ENCODE measurements around the gene PSMC5. TPM values are rescaled to one million over a fixed set of nuclear protein-coding genes. Genes with fewer than 3 reads are reported as not detected.

The PSMC5 gene
- total RNA-seq = 48.9 and 68.7 TPM in 2 replicates

DNA sequence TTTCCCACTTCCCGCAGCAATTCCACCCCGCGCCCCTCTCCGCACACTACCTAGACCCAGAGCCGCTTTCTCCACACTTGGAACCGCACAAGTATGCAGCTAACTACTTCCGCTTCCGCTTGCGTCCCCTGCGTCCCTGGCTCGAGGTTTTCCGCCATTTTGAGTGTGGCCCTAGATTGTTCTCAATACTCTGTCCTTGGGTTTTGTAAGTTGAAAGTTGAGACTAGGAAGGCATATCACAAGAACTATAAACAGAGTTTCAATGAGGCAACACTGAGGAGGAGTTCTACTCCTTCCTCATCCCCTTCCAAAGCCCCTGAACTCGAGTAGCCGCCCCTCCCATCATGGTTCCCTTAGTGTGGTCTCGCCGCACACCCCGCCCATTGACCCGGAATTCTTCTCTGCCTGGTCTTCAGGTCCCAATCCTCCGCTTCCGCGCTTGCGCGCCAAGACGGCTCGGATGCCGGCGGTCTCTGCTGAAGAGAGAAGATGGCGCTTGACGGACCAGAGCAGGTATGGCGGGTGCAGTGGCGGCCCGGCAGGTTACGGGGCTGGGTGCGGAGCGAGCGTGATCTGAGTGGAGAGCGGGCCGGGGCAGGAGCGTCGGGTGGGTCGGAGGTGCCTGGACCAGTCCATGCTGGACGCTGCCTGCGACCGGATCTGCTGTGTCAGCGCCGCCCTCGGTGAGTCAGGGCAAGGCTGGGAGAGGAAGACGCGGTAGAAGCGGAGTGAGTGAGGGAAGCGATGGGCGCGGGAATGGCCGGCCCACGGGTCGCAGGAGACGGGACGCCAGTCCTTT lies at the start of gene PSMC5, which contains the start of gene FTSJ3:
TSS of gene PSMC5 (plus strand) at position 430 of the 799 bp plus-strand sequence. CDS start at position 490, 60 bp downstream.
TSS of gene FTSJ3 (minus strand) at position 662 of the 799 bp plus-strand sequence. CDS start 761 bp downstream, outside the sequence.

DNA sequence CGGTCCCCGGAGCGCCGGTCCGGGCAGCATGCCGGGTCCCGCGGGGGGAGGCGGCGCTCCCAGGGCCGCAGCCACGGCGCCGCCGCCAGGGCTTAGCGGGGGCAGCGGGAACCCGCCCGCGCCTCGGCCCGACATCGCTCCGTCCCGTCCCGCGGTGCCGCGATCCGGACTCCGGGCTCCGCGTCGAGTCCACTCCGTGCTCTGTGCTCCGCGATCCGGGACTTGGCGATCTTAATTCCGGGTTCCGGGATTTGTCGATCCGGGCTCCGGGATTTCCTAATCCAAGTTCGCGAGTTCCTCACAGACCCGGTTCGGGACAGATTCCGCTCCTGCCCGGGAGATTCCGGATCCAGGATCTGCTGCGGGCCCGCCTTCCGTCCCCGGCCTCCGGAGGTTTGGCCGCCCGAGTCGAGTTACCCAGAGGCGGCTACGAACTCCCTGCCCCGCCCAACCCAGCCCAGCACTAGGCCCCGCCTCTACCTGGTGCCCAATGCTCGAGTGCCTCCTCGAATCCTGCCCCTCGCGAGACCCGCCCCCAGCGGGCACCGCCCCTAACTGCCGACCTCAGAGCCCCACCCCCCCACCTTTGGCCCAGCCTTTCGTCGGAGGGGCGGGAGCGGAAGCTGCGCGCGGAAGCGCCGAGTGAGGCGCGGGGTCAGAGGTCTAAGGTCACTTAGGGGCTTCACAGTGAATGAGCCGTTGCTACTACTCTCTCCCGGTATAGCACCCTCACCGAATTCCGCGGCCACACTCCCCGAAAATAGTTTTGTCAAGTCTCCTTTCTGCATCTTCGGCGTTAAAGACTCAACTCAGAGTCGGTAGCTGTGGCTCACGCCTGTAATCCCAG lies 15.5 kb downstream of the PSMC5 start, which contains the start of gene SMARCD2:
TSS of gene SMARCD2 (minus strand) at position 146 of the 847 bp plus-strand sequence. CDS start at position 135, 11 bp downstream.

DNA sequence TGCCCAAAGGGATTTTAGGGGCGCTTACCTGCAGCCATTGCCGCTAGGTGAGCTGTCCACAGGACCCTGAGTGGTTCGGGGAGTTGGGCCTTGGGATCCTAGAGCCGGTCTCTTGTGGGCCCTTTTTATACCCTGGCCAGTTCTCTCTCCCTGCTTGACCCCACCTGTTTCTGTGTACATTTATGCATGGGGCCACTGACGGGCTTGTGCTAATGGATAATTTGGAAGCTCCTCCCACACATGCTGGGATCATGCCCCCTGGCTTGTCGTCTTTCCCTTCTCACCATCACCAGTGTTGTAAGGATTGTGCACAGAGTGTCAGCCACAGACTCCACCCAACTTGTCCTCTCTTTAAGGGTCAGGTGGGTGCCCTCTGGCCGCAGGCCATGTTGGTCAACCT lies 46.3 kb downstream of the PSMC5 start, which contains the start of gene CSH2:
TSS of gene CSH2 (minus strand) at position 101 of the 400 bp plus-strand sequence. CDS start at position 38, 63 bp downstream.

Other genes starting within 250 kb of the PSMC5 start
- 16.9 and 21.6 TPM in 2 replicates for gene TACO1, start 226.5 kb upstream of the PSMC5 start, total RNA-seq
- 27.9 and 28.3 TPM in 2 replicates for gene MAP3K3, start 205.0 kb upstream of the PSMC5 start, total RNA-seq
- gene LIMD2, start 127.3 kb upstream of the PSMC5 start, total RNA-seq = 8.2 and 9.8 TPM in 2 replicates
- 21.1 and 24.3 TPM in 2 replicates for gene STRADA, start 85.6 kb upstream of the PSMC5 start, total RNA-seq
- gene CCDC47, start 53.8 kb upstream of the PSMC5 start, total RNA-seq = 35.4 and 40.4 TPM in 2 replicates
- 55.5 and 61.2 TPM in 2 replicates for gene DDX42, start 53.3 kb upstream of the PSMC5 start, total RNA-seq
- gene FTSJ3, start 232 bp downstream of the PSMC5 start, total RNA-seq = 44.0 and 53.9 TPM in 2 replicates
- 121 and 150 TPM in 2 replicates for gene SMARCD2, start 15.3 kb downstream of the PSMC5 start, total RNA-seq
- gene CSH2, start 46.2 kb downstream of the PSMC5 start, total RNA-seq = not detected in 2 replicates
- gene GH2, start 54.5 kb downstream of the PSMC5 start, total RNA-seq = not detected in 2 replicates
- gene CSH1, start 69.1 kb downstream of the PSMC5 start, total RNA-seq = not detected in 2 replicates
- gene CSHL1, start 83.8 kb downstream of the PSMC5 start, total RNA-seq = not detected in 2 replicates
- gene GH1, start 91.4 kb downstream of the PSMC5 start, total RNA-seq = not detected in 2 replicates
- gene CD79B, start 104.9 kb downstream of the PSMC5 start, total RNA-seq = not detected in 2 replicates
- gene SCN4A, start 145.5 kb downstream of the PSMC5 start, total RNA-seq = not detected in 2 replicates
- gene PRR29, start 170.9 kb downstream of the PSMC5 start, total RNA-seq = under 0.01 TPM in 1 of 2 replicates, not detected in the other
- not detected in 2 replicates for gene ICAM2, start 193.2 kb downstream of the PSMC5 start, total RNA-seq